Esophagus mucosa (tissue), 1 donor: ENCODE results near the gene ZMAT2. TPM values are rescaled to one million over a fixed set of nuclear protein-coding genes. Genes with fewer than 3 reads are reported as not detected.
"Not testable (repeated sequence)": the region's sequence is repeated elsewhere in the genome, so short reads cannot be mapped to it uniquely, and the experiment has no call there.

Experiments used
- ATAC-seq: fragments of 200-7000 bp; cut with Tn5 transposase; one replicate; pipeline ENCODE4 v1.9.1; 2020
- total RNA-seq: library from RNA; stranded (reverse); gene quantifications from one replicate; pipeline ENCODE4 v1.2.4, GENCODE V29; 2023
- donor health status: DM: yes; HTN: yes; CAD: no.

Gene ZMAT2
- total RNA-seq, 1 donor from 2014 or later: 39.7 TPM

- ATAC-seq: not testable (repeated sequence)
These were observed 8.5 kb downstream of the ZMAT2 start for GRCh38 chr5:140708787-140709186.

- ATAC-seq: peak; percentile 97
These were observed 10.8 kb downstream of the ZMAT2 start for GRCh38 chr5:140710899-140711552.

- ATAC-seq: no peak
These were observed 11.5 kb downstream of the ZMAT2 start for GRCh38 chr5:140711794-140712193.

GRCh38 chr5:140713562-140714094 lies 13.4 kb downstream of the ZMAT2 start:
- ATAC-seq: no peak

- ATAC-seq: not testable (repeated sequence)
These were observed 16.0 kb downstream of the ZMAT2 start for GRCh38 chr5:140716238-140716637.

GRCh38 chr5:140718266-140718592 lies 18.0 kb downstream of the ZMAT2 start:
- ATAC-seq: no peak

- not testable (repeated sequence) for ATAC-seq
These were observed 20.5 kb downstream of the ZMAT2 start for GRCh38 chr5:140720738-140721137.

- ATAC-seq: not testable (repeated sequence)
These were observed 21.1 kb downstream of the ZMAT2 start for GRCh38 chr5:140721395-140721794.

GRCh38 chr5:140725799-140726471 lies 25.7 kb downstream of the ZMAT2 start:
- ATAC-seq: peak; percentile 98

GRCh38 chr5:140733098-140733497 lies 32.9 kb downstream of the ZMAT2 start:
- no peak for ATAC-seq

- ATAC-seq: no peak
These were observed 34.1 kb downstream of the ZMAT2 start for GRCh38 chr5:140734354-140734753.

- no peak for ATAC-seq
These were observed 37.2 kb downstream of the ZMAT2 start for GRCh38 chr5:140737486-140737885.

GRCh38 chr5:140741967-140742366 lies 41.7 kb downstream of the ZMAT2 start:
- ATAC-seq: no peak

GRCh38 chr5:140753561-140753960 lies 53.3 kb downstream of the ZMAT2 start:
- no peak for ATAC-seq

Other genes starting within 250 kb of the ZMAT2 start
- gene EIF4EBP3, start 152.8 kb upstream of the ZMAT2 start, total RNA-seq: 20.7 TPM
- 28.6 TPM for gene SRA1, start 143.0 kb upstream of the ZMAT2 start, total RNA-seq
- 5.2 TPM for gene APBB3, start 135.8 kb upstream of the ZMAT2 start, total RNA-seq
- gene SLC35A4, start 135.6 kb upstream of the ZMAT2 start, total RNA-seq: 52.4 TPM
- 6.7 TPM for gene CD14, start 67.3 kb upstream of the ZMAT2 start, total RNA-seq
- gene TMCO6, start 61.0 kb upstream of the ZMAT2 start, total RNA-seq: 14.0 TPM
- 49.9 TPM for gene NDUFA2, start 52.8 kb upstream of the ZMAT2 start, total RNA-seq
- 58.5 TPM for gene IK, start 52.6 kb upstream of the ZMAT2 start, total RNA-seq
- 19.7 TPM for gene WDR55, start 35.5 kb upstream of the ZMAT2 start, total RNA-seq
- 0.44 TPM for gene DND1, start 26.9 kb upstream of the ZMAT2 start, total RNA-seq
- gene HARS1, start 9.1 kb upstream of the ZMAT2 start, total RNA-seq: 43.0 TPM
- 14.0 TPM for gene HARS2, start 9.0 kb upstream of the ZMAT2 start, total RNA-seq
- not detected for gene PCDHA1, start 85.7 kb downstream of the ZMAT2 start, total RNA-seq
- gene PCDHA2, start 94.4 kb downstream of the ZMAT2 start, total RNA-seq: 0.04 TPM
- gene PCDHA3, start 100.6 kb downstream of the ZMAT2 start, total RNA-seq: not detected
- 0.20 TPM for gene PCDHA4, start 106.6 kb downstream of the ZMAT2 start, total RNA-seq
- gene PCDHA5, start 121.2 kb downstream of the ZMAT2 start, total RNA-seq: 0.08 TPM
- not detected for gene PCDHA6, start 127.5 kb downstream of the ZMAT2 start, total RNA-seq
- 0.08 TPM for gene PCDHA7, start 133.8 kb downstream of the ZMAT2 start, total RNA-seq
- 0.08 TPM for gene PCDHA8, start 140.7 kb downstream of the ZMAT2 start, total RNA-seq
- gene PCDHA9, start 147.9 kb downstream of the ZMAT2 start, total RNA-seq: 0.04 TPM
- gene PCDHA10, start 155.4 kb downstream of the ZMAT2 start, total RNA-seq: 0.08 TPM
- not detected for gene PCDHA11, start 168.5 kb downstream of the ZMAT2 start, total RNA-seq
- not detected for gene PCDHA12, start 174.9 kb downstream of the ZMAT2 start, total RNA-seq
- not detected for gene PCDHA13, start 181.7 kb downstream of the ZMAT2 start, total RNA-seq
- gene PCDHAC1, start 225.9 kb downstream of the ZMAT2 start, total RNA-seq: 0.04 TPM